ENCODE results near the gene PRMT2.
"Not testable (repeated sequence)": the region's sequence is repeated elsewhere in the genome, so short reads cannot be mapped to it uniquely, and the experiment has no call there.

The PRMT2 gene

DNA sequence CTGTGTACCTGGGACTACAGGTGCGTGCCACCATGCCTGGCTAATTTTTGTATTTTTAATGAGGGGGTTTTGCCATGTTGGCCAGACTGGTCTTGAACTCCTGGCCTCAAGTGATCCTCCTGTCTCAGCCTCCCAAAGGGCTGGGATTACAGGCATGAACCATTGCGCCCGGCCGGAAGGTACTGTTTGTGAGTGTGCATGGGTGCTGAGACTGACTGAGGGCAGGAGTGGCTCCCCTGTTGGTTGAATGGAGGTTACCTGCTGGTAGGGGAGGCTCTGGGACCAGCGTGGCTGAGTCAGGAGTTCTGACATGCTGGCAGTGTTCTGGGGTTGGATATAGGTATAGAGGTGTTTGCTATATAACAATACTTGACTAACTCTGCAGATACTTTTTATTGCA lies 10.4 kb downstream of the PRMT2 start:
- no peak for DNase-seq

DNA sequence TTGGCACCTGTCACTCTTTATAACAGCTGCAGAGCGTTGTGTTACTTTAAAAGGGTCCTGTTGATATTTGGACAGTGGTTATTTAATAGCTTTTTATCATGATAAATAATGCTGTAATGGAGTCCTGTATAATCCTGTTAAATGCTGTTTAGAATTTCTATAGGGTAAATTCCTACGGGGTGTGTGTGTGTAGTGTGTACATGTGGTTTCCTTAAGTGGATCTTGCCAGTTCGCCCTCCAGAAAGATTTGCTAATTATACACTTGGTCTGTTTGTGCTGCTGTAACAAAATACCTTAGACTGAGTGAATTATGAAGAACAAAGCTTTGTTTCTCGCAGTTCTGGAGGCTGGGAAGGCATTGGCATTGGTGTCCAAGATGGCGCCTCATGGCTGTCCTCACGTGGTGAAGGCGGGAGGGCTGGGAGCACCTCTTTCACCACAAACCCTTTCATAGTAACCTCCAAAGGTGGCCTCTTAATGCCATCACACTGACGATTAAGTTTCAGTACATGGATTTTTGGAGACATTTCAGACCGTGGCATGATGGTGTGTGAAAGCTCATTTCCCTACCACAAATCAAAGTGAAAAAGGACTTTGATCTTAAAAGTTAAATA lies 11.2 kb downstream of the PRMT2 start:
- DNase-seq, result no peak

GRCh38 chr21:46648539-46648938 lies 13.1 kb downstream of the PRMT2 start:
- no peak for DNase-seq

GRCh38 chr21:46649356-46649755 lies 13.9 kb downstream of the PRMT2 start:
- DNase-seq, result no peak

GRCh38 chr21:46650476-46651098 lies 15.1 kb downstream of the PRMT2 start:
- no peak for DNase-seq

DNA sequence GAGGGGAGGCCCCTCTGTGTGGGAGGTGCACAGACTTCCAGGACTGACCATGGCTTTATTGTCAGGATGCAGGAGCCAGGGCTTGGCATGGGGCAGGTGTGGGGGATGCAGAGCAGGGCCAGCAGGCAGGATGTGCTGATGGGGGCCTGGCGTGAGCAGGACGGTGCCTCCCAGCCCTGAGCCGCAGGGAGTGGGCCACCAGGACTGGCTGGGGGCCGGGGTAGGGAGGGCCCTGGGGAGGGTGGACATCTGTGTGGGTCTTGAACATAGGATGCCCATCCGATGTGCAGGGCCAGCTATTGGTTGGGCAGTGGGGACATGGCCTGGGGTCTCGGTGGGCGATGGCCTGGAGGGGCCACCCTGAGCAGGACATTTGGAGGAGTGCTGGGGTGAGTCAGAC lies 15.6 kb downstream of the PRMT2 start:
- DNase-seq, result no peak

DNA sequence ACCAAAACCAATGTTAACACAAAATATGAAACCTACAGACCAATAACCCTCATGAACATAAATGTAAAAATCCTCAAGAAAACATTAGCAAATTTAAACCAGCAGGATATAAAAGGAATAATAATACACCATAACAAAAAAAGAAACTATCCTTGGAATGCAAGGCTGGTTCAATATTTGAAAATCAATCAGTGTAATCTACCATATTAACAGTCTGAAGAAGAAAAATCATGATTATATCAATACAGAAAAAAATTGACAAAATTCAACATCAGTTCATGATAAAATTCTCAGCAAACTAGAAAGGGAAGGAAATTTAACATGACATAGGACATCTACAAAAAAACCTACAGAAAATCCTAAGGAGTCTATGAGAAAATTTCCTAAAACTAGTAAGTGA lies 19.8 kb downstream of the PRMT2 start:
- DNase-seq, result no peak

DNA sequence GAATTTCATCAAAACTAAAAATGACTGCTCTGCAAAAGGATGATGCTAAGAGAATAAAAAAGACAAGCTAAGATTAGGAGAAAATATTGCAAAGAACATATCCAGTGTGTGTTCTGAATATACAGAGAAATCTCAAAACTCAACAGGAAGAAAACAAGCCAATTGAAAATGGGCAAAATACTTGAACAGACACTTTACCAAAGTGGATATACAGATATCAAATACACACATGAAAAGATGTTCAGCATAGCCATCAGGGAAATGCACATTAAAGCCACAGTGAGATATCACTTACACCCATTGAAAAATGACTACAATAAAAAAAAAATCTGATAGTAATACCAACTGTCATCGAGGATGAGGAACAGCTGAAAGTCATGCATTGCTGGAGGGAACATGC lies 21.3 kb downstream of the PRMT2 start:
- DNase-seq, result no peak

- DNase-seq, result no peak
These were observed 25.0 kb downstream of the PRMT2 start for GRCh38 chr21:46660505-46660904.

DNA sequence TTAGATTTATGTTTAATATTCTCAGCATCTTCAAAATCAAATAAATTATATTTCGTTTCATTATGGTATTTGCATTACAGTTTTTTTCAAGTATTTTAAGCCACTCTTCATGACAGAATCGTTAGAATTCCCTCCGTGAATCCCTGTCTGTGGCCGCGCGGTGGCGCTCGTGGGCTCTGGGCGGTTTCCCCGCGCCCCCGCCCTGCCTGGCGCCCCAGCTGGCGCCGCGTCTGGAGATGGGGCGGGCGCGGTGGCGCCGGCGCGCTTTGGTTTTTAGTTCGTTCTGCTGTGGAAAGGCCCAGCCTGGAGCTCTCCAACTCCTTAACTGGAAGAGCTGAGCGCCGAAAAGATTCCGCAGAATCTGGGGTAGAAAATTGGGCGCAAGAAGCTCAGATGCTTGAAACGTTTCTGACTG lies 25.7 kb downstream of the PRMT2 start:
- DNase-seq, result peak; percentile 62 to 80 (median 67)

- peak in 1 of 3 donors; percentile 7 for DNase-seq
These were observed 26.3 kb downstream of the PRMT2 start for GRCh38 chr21:46661642-46662366.

- DNase-seq, result no peak
These were observed 26.8 kb downstream of the PRMT2 start for GRCh38 chr21:46662367-46662654.

DNA sequence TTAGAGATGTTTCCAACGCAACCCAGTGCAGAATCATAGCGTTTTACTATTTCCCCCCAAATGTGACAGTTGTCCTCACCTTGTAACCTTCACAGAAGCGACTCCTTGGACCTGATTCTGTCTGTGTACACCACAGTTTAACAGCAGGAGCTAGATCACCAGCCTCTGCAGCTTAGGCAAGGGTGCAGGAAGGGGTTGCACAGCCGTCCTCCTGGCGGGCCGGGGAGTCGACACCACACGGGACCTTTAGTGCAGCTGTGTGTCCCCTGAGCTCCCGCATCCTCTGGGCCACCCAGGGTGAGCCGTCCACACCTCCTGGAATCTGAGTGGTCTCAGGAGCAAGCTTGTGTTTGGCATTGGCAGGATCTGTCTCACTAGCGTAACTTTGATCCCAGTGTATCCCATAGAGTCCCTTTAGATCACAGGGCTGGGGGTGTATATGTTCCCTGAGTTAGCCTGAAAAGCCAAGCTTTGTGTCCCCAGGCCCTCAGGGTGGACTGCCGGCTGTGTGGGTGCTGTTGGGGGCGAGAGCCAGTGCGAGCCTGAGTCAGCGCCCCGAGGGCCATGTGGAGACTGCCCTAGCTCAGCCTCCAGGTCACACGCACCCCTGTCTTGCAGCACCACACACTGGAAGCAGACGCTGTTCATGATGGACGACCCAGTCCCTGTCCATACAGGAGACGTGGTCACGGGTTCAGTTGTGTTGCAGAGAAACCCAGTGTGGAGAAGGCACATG lies 27.5 kb downstream of the PRMT2 start:
- DNase-seq, result no peak

DNA sequence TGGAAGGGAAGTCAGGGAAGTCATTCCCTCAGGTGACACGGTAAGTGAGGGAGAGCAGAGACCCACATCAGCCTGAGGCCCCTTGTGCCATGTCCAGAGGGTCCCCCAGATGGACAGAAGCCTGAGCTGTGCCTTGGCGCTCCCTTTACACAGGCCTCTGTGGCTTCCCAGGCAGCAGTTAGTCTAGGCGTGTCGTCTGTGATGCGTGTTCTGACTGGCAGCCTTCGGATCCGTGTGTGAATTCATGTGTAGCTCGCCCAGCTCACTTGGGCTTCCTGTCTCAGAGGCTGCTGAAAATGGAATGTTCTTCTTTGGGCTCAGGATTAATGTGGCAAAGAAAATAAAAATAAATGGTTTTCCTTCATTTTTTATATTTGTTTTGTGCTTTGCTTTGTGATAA lies 28.3 kb downstream of the PRMT2 start:
- DNase-seq, result no peak

DNA sequence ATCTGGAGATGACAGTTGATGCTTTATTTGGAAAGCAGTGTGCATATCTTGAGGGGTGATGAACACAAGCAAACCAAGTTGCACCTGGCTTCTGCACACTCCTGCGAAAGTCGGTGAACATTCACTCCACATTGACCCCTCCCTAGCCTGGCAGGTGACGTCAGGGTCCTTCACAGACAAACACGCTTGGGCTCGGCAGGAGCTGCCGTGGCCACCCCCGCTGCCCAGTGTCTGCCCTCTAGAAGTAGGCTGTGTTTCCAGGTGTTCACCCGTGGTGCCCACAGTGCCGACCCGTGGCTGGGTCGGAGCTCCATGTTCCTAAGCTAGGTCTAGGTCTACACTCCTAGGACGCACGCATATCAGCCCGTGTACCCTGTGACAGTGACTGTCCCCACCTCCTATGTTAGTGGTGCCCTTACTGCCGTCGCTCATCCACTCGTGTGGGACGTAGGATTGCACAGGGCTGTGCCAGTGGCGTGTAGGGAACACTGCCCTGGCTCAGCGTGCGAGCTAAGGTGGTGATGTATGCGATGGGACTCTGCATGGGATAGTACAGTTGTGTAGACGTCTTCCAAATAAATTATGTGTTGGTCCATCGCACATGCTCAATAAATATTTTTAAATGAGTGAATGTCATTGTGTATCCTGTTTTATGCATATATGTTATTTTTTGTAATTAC lies 29.0 kb downstream of the PRMT2 start:
- DNase-seq, result no peak

DNA sequence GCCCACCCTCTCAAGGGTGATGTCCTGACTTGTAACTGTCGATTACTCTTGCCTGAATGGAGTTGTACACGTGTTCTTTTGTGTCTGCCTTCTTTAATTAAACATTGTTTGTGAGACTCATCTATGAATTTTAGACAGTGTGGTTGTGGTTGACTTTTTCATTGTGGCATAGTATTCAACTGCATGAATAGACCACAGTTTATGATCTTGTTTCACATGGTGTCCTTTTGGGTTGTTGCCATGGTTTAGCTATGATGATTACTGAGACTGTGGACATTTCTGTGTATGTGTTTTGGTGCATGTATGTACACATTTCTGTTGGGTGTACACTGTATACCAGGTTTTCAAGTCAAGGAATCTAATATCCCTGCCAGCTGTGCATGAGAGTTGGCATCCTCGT lies 30.1 kb downstream of the PRMT2 start:
- no peak for DNase-seq

- peak in 1 of 3 donors; percentile 19 for DNase-seq
These were observed 31.7 kb downstream of the PRMT2 start for GRCh38 chr21:46666941-46667740.

GRCh38 chr21:46667741-46668380 lies 32.4 kb downstream of the PRMT2 start:
- peak in 2 of 3 donors; percentile 7 to 50 for DNase-seq

- DNase-seq, result no peak
These were observed 32.9 kb downstream of the PRMT2 start for GRCh38 chr21:46668381-46668780.

DNA sequence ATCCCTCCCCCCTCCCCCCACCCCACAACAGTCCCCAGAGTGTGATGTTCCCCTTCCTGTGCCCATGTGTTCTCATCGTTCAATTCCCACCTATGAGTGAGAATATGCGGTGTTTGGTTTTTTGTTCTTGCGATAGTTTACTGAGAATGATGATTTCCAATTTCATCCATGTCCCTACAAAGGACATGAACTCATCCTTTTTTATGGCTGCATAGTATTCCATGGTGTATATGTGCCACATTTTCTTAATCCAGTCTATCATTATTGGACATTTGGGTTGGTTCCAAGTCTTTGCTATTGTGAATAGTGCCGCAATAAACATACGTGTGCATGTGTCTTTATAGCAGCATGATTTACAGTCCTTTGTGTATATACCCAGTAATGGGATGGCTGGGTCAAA lies 33.4 kb downstream of the PRMT2 start:
- not testable (repeated sequence) for DNase-seq

GRCh38 chr21:46674430-46675007 lies 39.0 kb downstream of the PRMT2 start:
- no peak for DNase-seq
